ENCODE data around the gene ZNF567. TPM values are rescaled to one million over a fixed set of nuclear protein-coding genes. Genes with fewer than 3 reads are reported as not detected.

ZNF567 gene
- 10.5 and 10.6 TPM in 2 replicates for total RNA-seq (2021; fragmentation: NEBNext Ultra II Directional; extraction: Animal tissue kit (Norgen Biotek cat#: 25700))
- 1.7 and 6.5 TPM in 2 replicates for polyA plus RNA-seq (2011; rRNA removed)
- polyA plus RNA-seq (2011; cell fraction: cytosol; rRNA removed), result 5.8 TPM
- polyA plus RNA-seq (2011; cell fraction: nucleus; rRNA removed), result 3.5 TPM
- 6.1 to 7.6 TPM (median 6.2 TPM) in 4 replicates for polyA plus RNA-seq (2012, experiment 1 of 2)
- 0.75 TPM for polyA plus RNA-seq (2012, experiment 2 of 2)
- 10.3 TPM for polyA plus RNA-seq (2013, experiment 1 of 2)
- 9.9 TPM for polyA plus RNA-seq (2013, experiment 2 of 2)
- 9.5 and 11.7 TPM in 2 replicates for polyA minus RNA-seq (2011; rRNA and poly(A)+ RNA removed)
- polyA minus RNA-seq (2011; cell fraction: cytosol; rRNA and poly(A)+ RNA removed), result 6.7 TPM
- 14.6 TPM for polyA minus RNA-seq (2011; cell fraction: nucleus; rRNA and poly(A)+ RNA removed)
- long read RNA-seq, experiment 1, partial matches to known transcripts, result 9 of 16 reads
- long read RNA-seq, experiment 1, other reads (novel, unspliced or antisense), result 2 of 16 reads
- long read RNA-seq, experiment 2, partial matches to known transcripts, result 3 of 24 reads
- long read RNA-seq, experiment 2, other reads (novel, unspliced or antisense), result 18 of 24 reads

DNA sequence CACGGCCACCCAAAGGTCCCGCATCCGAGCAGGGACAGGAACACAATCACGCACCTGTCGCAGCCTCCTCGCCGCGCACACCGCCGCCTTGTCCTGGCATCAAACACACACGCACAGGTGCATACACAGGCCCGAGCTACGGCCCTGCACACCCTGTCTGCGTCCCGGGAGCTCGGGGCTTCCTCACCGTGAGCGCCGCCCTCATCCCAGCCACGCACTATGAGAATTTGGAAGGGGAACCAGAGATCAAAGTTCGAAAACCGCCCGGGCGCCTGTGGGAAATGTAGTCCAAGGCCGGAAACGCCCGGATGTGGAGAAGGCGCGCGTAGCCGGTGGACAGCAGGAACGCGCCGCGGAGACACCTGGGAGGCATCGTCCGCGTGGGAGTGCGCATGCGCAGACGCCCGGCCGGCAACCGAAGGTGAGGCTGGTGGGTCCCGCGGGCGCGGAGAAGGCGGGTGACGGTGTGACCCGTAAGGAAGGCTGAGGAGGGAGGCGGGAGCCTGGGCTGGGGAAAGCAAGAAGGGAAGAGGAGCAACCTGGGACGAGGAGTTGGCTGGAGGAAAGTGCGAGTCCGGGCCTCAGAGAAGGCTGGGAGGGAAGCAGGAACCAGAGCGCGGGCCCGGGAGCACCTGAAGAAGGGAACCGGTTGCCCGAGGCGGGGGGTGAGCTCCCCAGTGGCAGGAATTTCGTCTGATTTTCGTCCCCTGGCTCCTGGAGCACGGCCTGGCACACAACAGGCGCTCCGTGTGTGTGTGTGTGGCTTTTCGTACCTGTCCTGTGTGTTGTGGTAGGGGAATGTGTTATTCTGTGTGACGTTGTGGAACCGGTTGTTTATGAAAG, at the start of gene ZNF567:
Gene ZNF567 (plus strand): TSS at position 399 of the 843 bp plus-strand sequence. CDS start 7,256 bp downstream, outside the sequence.
- FAIRE-seq, result no peak
- peaks cover 5 to 38% of the 10 kb centered on the region in 2 experiments for H3K79me2 ChIP-seq (ENCODE audit: control insufficient read depth in 1 of 2, insufficient read depth in 2 of 2, low read length in 2 of 2)
- POLR2A ChIA-PET (ENCODE audit: partially characterized antibody), result interaction anchor here (0.6 to 2.3 kb wide), 12 partner anchors 15 to 198 kb away, joined by 3 to 10 read pairs (median 4); partner anchors contain the start of genes ZNF529, ZNF566 and ZNF850
- TF ChIP-seq RNF2 (IDR thresholded peaks at IDR 0.05; ENCODE audit: borderline replicate concordance, low read depth, low read length, missing control alignments, poor library complexity, severe bottlenecking), result no peak

More for the DNA sequence above, at the start of gene ZNF567:
- peak within 1 kb of the TSS; percentile 52 to 94 (median 91) for H3K9ac ChIP-seq (replicated peaks in 1 of 4; ENCODE audit: extremely low read depth in 1 of 4, low read depth in 3 of 4, low read length in 3 of 4)
- H4K91ac ChIP-seq (replicated peaks; ENCODE audit: insufficient read length, low read length), result peak within 1 kb of the TSS; percentile 34
- peaks cover 7 to 34% (median 25%) of the 10 kb centered on the region in 4 experiments; a peak in 7 of 8 replicates for H3K36me3 ChIP-seq (ENCODE audit: control insufficient read depth in 2 of 4, insufficient read depth in 4 of 4, low read length in 3 of 4)
- no peaks in the 10 kb centered on the region for H3K27me3 ChIP-seq (replicated peaks in 1 of 4; ENCODE audit: control insufficient read depth in 3 of 4, extremely low read depth in 1 of 4, insufficient read depth in 3 of 4, low read length in 3 of 4)
- CTCF ChIA-PET (ENCODE audit: partially characterized antibody), result interaction anchor here (0.6 to 1.4 kb wide), 2 partner anchors 10 to 1247 kb away, joined by 3 to 5 read pairs; no protein-coding TSS in a partner anchor
- no peak within 1 kb of the TSS for H2BK20ac ChIP-seq (ENCODE audit: low read length)
- H2BK5ac ChIP-seq (ENCODE audit: low read depth, low read length), result peak within 1 kb of the TSS; percentile 85
- H3K14ac ChIP-seq (ENCODE audit: insufficient read length), result no peak within 1 kb of the TSS
- H3K23me2 ChIP-seq (ENCODE audit: low read depth, low read length), result peaks cover 10% of the 10 kb centered on the region
- H3K27ac ChIP-seq (ENCODE audit: low read depth, low read length), result peak within 1 kb of the TSS; percentile 87
- peaks cover 0 to 7% of the 10 kb centered on the region in 2 experiments; a peak in 3 of 4 replicates for H3K9me3 ChIP-seq (ENCODE audit: insufficient read depth in 2 of 2, low read depth in 1 of 2, low read length in 1 of 2)
- DNase-seq (ENCODE audit: low read depth in 1 of 2, low spot score in 2 of 2), result peak; percentile 85 to 99
- no peak within 1 kb of the TSS for H3K23ac ChIP-seq (ENCODE audit: insufficient read length)
- H3K4me1 ChIP-seq (replicated peaks in 1 of 4; ENCODE audit: control insufficient read depth in 3 of 4, insufficient read depth in 4 of 4, low read length in 3 of 4), result no peaks in the 10 kb centered on the region; a peak in 3 of 7 replicates
- peak within 1 kb of the TSS; percentile 97 for H4K5ac ChIP-seq (ENCODE audit: insufficient read length, low read depth, low read length)
- H3K56ac ChIP-seq (replicated peaks; ENCODE audit: insufficient read length, low read depth, low read length), result peak within 1 kb of the TSS; percentile 94
- H3K79me1 ChIP-seq (ENCODE audit: low read depth, low read length), result no peaks in the 10 kb centered on the region
- no peak within 1 kb of the TSS for H3K4ac ChIP-seq (replicated peaks; ENCODE audit: insufficient read length, low read depth, low read length)
- 1% methylated on average over 69 of the region's 69 CpGs; no CpG with 5 or more reads in 1 of the 2 experiments for WGBS, 2 experiments (ENCODE audit: extremely low coverage in 1 of 2, insufficient coverage in 1 of 2, insufficient read length in 1 of 2, insufficient replicate concordance in 2 of 2, low coverage in 1 of 2, low lambda C conversion rate in 2 of 2, missing lambda C conversion rate in 1 of 2)
- peak within 1 kb of the TSS; percentile 73 for H2BK120ac ChIP-seq (replicated peaks; ENCODE audit: low read depth, low read length)
- H2BK15ac ChIP-seq (ENCODE audit: low read length), result no peak within 1 kb of the TSS
- H3K18ac ChIP-seq (ENCODE audit: extremely low read depth, low read length), result peak within 1 kb of the TSS; percentile 60
- peak within 1 kb of the TSS; percentile 84 to 95 (median 92) for H3K4me3 ChIP-seq (ENCODE audit: extremely low read depth in 1 of 4, insufficient read depth in 2 of 4, low read depth in 3 of 4, low read length in 4 of 4)
- peak within 1 kb of the TSS; percentile 97 for H4K8ac ChIP-seq (ENCODE audit: extremely low read depth, insufficient read depth, low read length)
- peaks cover 0 to 3% of the 10 kb centered on the region in 2 experiments for H4K20me1 ChIP-seq (replicated peaks in 1 of 2; ENCODE audit: control insufficient read depth in 1 of 2, insufficient read depth in 2 of 2, low read length in 2 of 2)
- 0 out of 2 replicates have a peak within 1 kb of the TSS, but pooled peaks have one; percentile 60 for H2BK12ac ChIP-seq (ENCODE audit: low read depth, low read length)
- peak within 1 kb of the TSS; percentile 53; the same call in 1 of the 2 replicates for H2AK5ac ChIP-seq (ENCODE audit: low read depth, low read length)
- H2AFZ ChIP-seq (ENCODE audit: low read length), result peak within 1 kb of the TSS; percentile 85
- H3K4me2 ChIP-seq (ENCODE audit: insufficient read depth in 1 of 2, low read depth in 2 of 2, low read length in 2 of 2), result peak within 1 kb of the TSS; percentile 93 to 98

Data from H1 (cell line).